CD4-positive, alpha-beta T cell (primary cell): Measurements from ENCODE around the gene KRTAP4-8. TPM values are rescaled to one million over a fixed set of nuclear protein-coding genes. Genes with fewer than 3 reads are reported as not detected.

Source experiments
- ATAC-seq: fragments of 200-7000 bp; cut with Tn5 transposase; one replicate; pipeline ENCODE4 v1.10.0; 2022; ENCODE audit warnings: mild to moderate bottlenecking; ENCODE audit not compliant: poor library complexity
- CTCF ChIA-PET: fragments of 350-600 bp; sonication (Branson Sonifier 250); formaldehyde crosslinking; loops from one replicate; lab custom pipeline; 2021; ENCODE audit warnings: antibody characterized with exemption, inconsistent platforms; lab: Charles Lee
- POLR2A ChIA-PET: fragments of 350-600 bp; sonication (Branson Sonifier 250); formaldehyde crosslinking; loops from one replicate; lab custom pipeline; 2021; ENCODE audit warnings: antibody characterized with exemption, inconsistent platforms; lab: Charles Lee
- DNase-seq, 14 experiments: peaks; one replicate each; pipeline ENCODE4 v3.0.0-alpha.2; 2013 to 2020; ENCODE audit warnings: mixed read lengths in 2 of 14
- H3K27ac ChIP-seq, 2 donors: one replicate each; pipeline versions ENCODE4 v1.5.1 to v1.7.0; 2013; ENCODE audit warnings: low read length in 2 of 2, low read depth in 1 of 2, mild to moderate bottlenecking in 1 of 2
- H3K27me3 ChIP-seq, 2 experiments: 1 replicate in 1 of 2; 2 replicates in 1 of 2; pipeline versions ENCODE4 v1.6.1 to v1.7.0; 2013; ENCODE audit warnings: low read length in 2 of 2, control low read depth in 1 of 2, mild to moderate bottlenecking in 1 of 2, moderate library complexity in 1 of 2; ENCODE audit not compliant: insufficient read depth in 2 of 2, control insufficient read depth in 1 of 2
- H3K36me3 ChIP-seq: one replicate; pipeline ENCODE4 v1.6.1; 2013; ENCODE audit warnings: low read length, control low read depth; ENCODE audit not compliant: insufficient read depth
- H3K4me1 ChIP-seq: one replicate; pipeline ENCODE4 v1.6.1; 2013; ENCODE audit warnings: low read length, control low read depth; ENCODE audit not compliant: insufficient read depth
- H3K4me3 ChIP-seq: one replicate; pipeline ENCODE4 v1.5.1; 2013; ENCODE audit warnings: mild to moderate bottlenecking, low read length, moderate library complexity
- H3K9me3 ChIP-seq, 2 experiments: 1 replicate in 1 of 2; 2 replicates in 1 of 2; pipeline versions ENCODE4 v1.6.1 to v1.7.0; 2013; ENCODE audit warnings: low read length in 2 of 2, mild to moderate bottlenecking in 2 of 2, control low read depth in 1 of 2, moderate library complexity in 1 of 2; ENCODE audit not compliant: control insufficient read depth in 1 of 2, insufficient read depth in 1 of 2
- H3K27ac Mint-ChIP-seq: one replicate; pipeline ENCODE4 v1.8.0; 2020; ENCODE audit warnings: mixed read lengths
- H3K27me3 Mint-ChIP-seq: one replicate; pipeline ENCODE4 v1.8.0; 2021; ENCODE audit warnings: mixed read lengths
- H3K36me3 Mint-ChIP-seq: one replicate; pipeline ENCODE4 v1.8.0; 2021; ENCODE audit warnings: low read depth, mixed read lengths
- H3K4me1 Mint-ChIP-seq: one replicate; pipeline ENCODE4 v1.8.0; 2021; ENCODE audit warnings: low read depth, mixed read lengths
- H3K4me3 Mint-ChIP-seq: one replicate; pipeline ENCODE4 v1.8.0; 2020; ENCODE audit warnings: mild to moderate bottlenecking, mixed read lengths
- H3K9me3 Mint-ChIP-seq: one replicate; pipeline ENCODE4 v1.8.0; 2020; ENCODE audit warnings: mixed read lengths
- intact Hi-C, 2 experiments: fragments of 100-400 bp; cut with DNase I in 1 of 2; cut with micrococcal nuclease in 1 of 2; formaldehyde crosslinking; loops; one replicate each; pipeline versions ENCODE4 v1.15.1 to v1.9.0; 2023 to 2025; cut with DNase I, micrococcal nuclease
- total RNA-seq, 174 experiments: library from RNA in 2 of 174; stranded (reverse) in 2 of 174; gene quantifications; one replicate each; pipeline ENCODE4 v1.2.3 and lab custom pipeline; 2021 to 2026
- TF ChIP-seq, protein P1 (sequence below): fragments of 200-600 bp; IDR thresholded peaks from one replicate; pipeline ENCODE4 v1.8.0; 2022; ENCODE audit warnings: antibody characterized with exemption, mild to moderate bottlenecking

KRTAP4-8 gene
- total RNA-seq, 2 experiments from 2014 or later: not detected

DNA sequence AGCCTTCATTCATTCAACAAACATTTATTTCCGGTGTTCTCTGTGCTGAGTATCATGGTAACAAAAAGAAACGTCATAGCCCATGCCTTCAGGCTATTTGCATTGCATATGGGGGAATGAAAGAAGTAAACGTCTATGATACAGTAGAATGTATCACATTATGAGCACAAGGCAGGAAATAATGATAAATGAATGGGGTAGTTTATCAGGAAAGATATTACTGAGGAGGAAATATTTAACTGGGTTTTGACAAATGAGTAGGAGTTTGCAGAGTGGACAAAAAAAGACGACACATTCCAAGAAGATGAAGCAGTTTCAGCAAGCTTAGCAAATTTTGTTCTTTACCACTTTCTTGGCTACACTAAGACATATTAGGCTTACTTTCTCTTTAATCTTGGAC lies 15.3 kb downstream of the KRTAP4-8 start:
- Mint-ChIP-seq H3K9me3 (no peaks in the 10 kb centered on the region), H3K4me1 (no peaks in the 10 kb centered on the region), H3K27me3 (peaks cover 23% of the 10 kb centered on the region), H3K27ac (no peak overlapping the region), H3K4me3 (no peak overlapping the region), H3K36me3 (no peaks in the 10 kb centered on the region)
- POLR2A ChIA-PET: no interaction called here
- Histone ChIP-seq H3K36me3 (no peaks in the 10 kb centered on the region), H3K27me3 (no peaks in the 10 kb centered on the region), H3K4me1 (no peaks in the 10 kb centered on the region), H3K27ac (no peak overlapping the region), H3K9me3 (no peaks in the 10 kb centered on the region), H3K4me3 (no peak overlapping the region)
- intact Hi-C loops: no loop called here
- DNase-seq (no peak), ATAC-seq (no peak)
- TF ChIP-seq, protein P1, sequence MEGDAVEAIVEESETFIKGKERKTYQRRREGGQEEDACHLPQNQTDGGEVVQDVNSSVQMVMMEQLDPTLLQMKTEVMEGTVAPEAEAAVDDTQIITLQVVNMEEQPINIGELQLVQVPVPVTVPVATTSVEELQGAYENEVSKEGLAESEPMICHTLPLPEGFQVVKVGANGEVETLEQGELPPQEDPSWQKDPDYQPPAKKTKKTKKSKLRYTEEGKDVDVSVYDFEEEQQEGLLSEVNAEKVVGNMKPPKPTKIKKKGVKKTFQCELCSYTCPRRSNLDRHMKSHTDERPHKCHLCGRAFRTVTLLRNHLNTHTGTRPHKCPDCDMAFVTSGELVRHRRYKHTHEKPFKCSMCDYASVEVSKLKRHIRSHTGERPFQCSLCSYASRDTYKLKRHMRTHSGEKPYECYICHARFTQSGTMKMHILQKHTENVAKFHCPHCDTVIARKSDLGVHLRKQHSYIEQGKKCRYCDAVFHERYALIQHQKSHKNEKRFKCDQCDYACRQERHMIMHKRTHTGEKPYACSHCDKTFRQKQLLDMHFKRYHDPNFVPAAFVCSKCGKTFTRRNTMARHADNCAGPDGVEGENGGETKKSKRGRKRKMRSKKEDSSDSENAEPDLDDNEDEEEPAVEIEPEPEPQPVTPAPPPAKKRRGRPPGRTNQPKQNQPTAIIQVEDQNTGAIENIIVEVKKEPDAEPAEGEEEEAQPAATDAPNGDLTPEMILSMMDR: no peak
- CTCF ChIA-PET: no interaction called here

DNA sequence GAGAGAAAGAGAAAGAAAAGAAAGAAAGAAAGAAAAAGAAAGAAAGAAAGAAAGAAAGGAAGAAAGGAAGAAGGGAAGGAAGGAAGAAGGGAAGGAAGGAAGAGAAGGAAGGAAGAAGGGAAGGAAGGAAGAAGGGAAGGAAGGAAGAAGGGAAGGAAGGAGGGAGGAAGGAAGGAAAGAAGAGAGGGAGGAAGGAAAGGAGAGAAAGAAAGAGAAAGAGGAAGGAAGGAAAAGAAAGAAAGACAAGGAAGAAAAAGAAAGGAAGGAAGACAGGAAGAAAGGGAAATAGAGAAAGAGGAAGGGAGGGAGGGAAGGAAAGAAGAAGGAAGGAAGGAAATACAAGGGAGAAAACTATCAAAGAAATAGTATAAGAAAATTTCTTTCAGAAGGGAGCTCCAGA lies 21.2 kb downstream of the KRTAP4-8 start:
- H3K36me3 Mint-ChIP-seq: no peaks in the 10 kb centered on the region
- H3K27me3 Mint-ChIP-seq: peaks cover 44% of the 10 kb centered on the region
- H3K36me3 ChIP-seq: no peaks in the 10 kb centered on the region
- no peak overlapping the region for H3K4me3 Mint-ChIP-seq
- DNase-seq (no peak), ATAC-seq (no peak)
- H3K9me3 ChIP-seq: no peaks in the 10 kb centered on the region
- H3K4me1 Mint-ChIP-seq: no peaks in the 10 kb centered on the region
- H3K4me3 ChIP-seq: no peak overlapping the region
- no peak overlapping the region for H3K27ac Mint-ChIP-seq
- no peak overlapping the region for H3K27ac ChIP-seq
- ChIA-PET CTCF (no interaction called here), POLR2A (no interaction called here)
- no peaks in the 10 kb centered on the region for H3K9me3 Mint-ChIP-seq
- no peaks in the 10 kb centered on the region for H3K4me1 ChIP-seq
- TF ChIP-seq, protein P1: no peak
- H3K27me3 ChIP-seq: no peaks in the 10 kb centered on the region
- intact Hi-C loops: no loop called here

DNA sequence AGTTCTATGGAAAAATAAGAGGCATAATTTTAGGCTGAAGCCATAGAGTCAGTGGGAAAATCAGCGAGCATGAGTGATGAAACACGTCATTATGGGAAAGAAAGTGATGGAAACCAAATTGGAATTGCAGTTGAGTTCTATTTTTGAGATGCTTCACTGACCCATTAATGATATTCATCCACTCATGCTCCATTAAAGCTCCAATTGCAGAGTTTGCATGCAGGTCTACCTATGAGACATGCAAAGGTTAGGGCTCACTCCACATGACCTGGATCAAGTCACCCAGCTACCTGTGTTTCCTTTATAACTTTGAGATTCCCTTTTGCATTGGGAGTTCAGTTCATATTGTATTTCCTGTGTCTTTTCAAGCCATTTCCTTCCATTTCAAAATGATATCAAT lies 24.3 kb downstream of the KRTAP4-8 start:
- Histone ChIP-seq H3K27me3 (no peaks in the 10 kb centered on the region), H3K4me1 (no peaks in the 10 kb centered on the region), H3K36me3 (no peaks in the 10 kb centered on the region), H3K4me3 (no peak overlapping the region), H3K27ac (no peak overlapping the region), H3K9me3 (no peaks in the 10 kb centered on the region)
- DNase-seq: no peak
- Mint-ChIP-seq H3K27ac (no peak overlapping the region), H3K9me3 (no peaks in the 10 kb centered on the region), H3K36me3 (no peaks in the 10 kb centered on the region), H3K4me3 (no peak overlapping the region), H3K4me1 (no peaks in the 10 kb centered on the region), H3K27me3 (peaks cover 32% of the 10 kb centered on the region)
- TF ChIP-seq, protein P1: no peak
- POLR2A ChIA-PET: no interaction called here
- intact Hi-C loops: no loop called here
- CTCF ChIA-PET: no interaction called here
- ATAC-seq: no peak
